ENCODE results near the gene CAP1.

Gene CAP1

GRCh38 chr1:40094466-40095110 lies 54.1 kb downstream of the CAP1 start:
- DNase-seq: no peak

- DNase-seq: no peak
Observed at GRCh38 chr1:40095806-40096205, 55.3 kb downstream of the CAP1 start.

GRCh38 chr1:40096646-40096976 lies 56.1 kb downstream of the CAP1 start:
- DNase-seq: peak in 1 of 56 donors; percentile 44

DNA sequence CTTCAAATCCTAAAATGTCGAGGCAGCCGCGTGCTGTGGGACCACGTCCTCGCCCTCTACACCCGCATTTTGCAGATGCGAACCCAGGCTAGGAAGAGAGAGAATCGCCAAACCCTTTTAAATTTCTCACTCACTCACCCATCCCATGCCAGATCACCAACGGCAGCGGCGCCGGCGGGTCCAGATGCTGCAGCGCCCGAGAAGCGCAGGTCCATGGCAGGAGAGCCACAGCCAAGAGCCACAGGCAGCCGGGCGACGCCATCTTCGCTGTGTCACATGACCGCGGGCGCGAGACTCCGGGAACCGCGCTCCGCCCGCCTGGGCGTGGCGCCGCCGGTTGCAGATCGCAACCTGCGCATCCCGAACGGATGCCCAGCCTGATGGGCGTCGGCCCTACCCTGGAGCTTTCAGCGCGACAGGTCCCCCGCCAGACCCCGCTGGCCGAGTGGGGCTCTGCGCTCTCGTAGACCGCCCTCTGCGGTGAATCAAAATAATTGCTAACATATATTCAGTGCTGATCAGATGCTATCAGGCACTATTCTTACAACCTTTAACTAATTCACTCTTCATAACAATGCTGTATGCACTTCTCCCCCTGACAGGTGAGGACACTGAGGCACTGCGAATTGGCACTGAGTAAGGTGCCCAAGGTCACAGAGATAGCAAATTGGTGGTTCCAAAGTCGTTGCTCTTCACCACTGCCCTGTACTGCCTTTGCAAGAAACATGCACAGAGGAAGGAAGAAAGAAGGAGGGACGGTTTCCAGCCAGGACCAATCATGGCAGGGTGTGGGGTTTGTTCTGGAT lies 56.7 kb downstream of the CAP1 start, which contains the start of gene PPT1:
Gene PPT1, minus strand, starts transcription at position 276 of the 806 bp plus-strand sequence. Its CDS starts 14 bp downstream, at position 262.
- DNase-seq: peak in 55 of 56 donors; percentile 21 to 90 (median 76)

- DNase-seq: no peak
Observed at GRCh38 chr1:40102038-40102437, 61.5 kb downstream of the CAP1 start.

GRCh38 chr1:40102896-40103295 lies 62.4 kb downstream of the CAP1 start:
- no peak for DNase-seq

GRCh38 chr1:40105028-40105427 lies 64.5 kb downstream of the CAP1 start:
- DNase-seq: no peak

DNA sequence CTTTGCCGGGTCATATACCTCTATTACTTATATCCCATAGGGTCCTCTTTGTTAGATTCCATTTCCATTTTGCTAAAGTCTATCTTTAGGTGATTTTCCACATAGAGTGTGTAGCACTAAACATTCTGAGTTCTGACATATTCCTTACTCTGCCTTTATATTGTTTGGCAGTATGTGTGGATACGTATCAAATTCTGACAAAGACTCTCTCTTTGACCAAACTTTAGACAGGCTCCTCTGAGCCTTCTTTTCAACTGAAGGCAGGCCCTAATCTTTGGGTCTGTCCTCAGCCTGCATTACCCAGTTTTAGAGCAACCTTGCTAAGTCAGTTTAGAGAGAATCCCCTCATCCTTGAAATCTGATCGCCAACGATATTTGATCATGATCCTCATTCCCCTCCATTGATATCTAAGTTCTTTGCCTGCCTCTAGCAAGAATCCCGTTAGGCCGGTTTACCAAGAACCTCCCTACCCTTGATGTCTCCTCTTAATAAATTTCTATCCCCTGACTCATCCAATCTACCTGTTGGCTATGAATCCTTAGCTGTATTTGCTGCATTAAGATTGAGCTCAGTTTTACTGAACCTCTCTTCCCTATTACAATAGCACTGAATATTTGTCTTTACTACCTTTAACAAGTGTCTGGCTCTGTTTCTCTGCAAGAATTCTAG lies 66.9 kb downstream of the CAP1 start:
- no peak for DNase-seq

DNA sequence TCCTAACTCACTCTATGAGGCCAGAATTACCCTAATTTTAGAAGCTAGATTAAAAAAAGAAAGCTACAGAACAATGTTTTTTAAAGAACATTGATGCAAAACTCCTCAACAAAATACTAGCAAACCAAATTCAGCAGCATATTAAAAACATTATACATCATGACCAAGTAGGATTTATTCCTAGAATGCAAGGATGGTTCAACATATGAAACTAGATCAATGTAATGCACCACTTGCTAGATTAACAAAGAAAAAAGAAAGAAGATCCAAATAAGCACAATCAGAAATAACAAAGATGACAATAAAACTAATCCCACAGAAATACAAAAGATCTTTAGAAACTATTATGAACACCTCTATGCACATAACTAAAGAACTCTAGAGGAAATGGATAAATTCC lies 69.9 kb downstream of the CAP1 start:
- no peak for DNase-seq

GRCh38 chr1:40114400-40114799 lies 73.9 kb downstream of the CAP1 start:
- no peak for DNase-seq

DNA sequence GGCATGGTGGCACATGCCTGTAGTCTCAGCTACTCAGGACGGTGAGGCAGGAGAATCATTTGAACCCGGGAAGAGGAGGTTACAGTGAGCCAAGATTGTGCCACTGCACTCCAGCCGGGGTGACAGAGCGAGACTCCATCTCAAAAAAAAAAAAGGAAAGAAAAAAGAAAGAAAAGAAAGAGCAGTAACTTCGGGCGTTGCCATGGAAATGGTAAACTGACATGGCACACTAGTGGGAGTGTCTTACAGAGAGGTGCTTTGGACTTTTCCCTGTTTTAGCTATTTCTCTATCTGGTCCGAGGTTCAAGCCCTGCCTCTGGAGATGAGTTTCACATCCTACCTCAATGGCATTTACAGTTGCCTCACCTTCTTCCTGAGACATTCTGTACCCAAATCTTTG lies 79.6 kb downstream of the CAP1 start:
- no peak for DNase-seq

All from nucleus accumbens (tissue), 56 donors.